Fibroblast of lung (primary cell): ENCODE results near the gene FRMD6.

Experiments used
- CTCF ChIP-seq, 2 donors: IDR thresholded peaks in 1 of 2; conservative IDR thresholded peaks in 1 of 2; 1 replicate in 1 of 2; 2 replicates in 1 of 2; pipeline ENCODE4 v1.5.1; 2011 to 2012; ENCODE audit warnings: low read length in 2 of 2, control low read depth in 1 of 2, inconsistent platforms in 1 of 2, low read depth in 1 of 2, mild to moderate bottlenecking in 1 of 2
- EZH2 ChIP-seq: IDR thresholded peaks from 2 replicates; pipeline ENCODE4 v1.5.1; 2012; ENCODE audit warnings: low read length, control low read depth, mild to moderate bottlenecking; ENCODE audit errors: missing control alignments

DNA sequence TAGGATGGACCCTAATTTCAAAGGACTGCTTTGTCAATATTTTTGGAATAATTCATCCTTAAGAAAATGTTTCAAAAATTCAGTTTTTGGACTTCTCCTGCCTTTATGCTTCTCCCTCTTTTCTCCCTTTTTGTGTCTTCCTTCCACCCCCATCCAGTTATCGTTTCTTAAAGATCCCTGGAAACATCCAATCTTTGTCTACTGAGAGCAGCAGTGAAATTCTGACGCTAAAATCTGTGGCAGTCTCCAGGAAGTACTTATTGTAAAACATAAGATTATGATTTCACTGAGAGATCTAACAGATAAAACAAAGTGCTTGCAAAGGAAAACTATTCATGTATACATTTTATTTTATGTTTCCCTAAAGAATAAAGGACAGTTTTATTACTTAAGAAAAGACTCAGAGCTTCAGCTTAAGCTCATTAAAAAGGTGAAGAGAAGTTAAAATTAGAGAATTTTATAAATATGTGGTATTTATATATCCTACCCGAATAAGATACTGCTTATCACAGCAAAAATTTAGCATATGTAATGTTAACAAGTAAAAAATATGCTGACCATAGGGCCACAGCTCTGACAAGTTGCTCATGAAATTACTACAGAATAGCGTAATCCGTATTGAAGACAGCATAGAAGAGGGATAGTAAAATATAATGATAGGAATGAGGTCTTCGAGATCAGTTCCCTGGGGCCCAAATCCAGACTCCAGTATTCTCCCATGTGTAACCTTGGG, 6.9 kb downstream of the FRMD6 start:
- TF ChIP-seq CTCF (conservative IDR thresholded peaks at IDR 0.05 in 1 of 2, IDR thresholded peaks at IDR 0.05 in 1 of 2; ENCODE audit: low read depth in 1 of 2, low read length in 2 of 2) (no peak), EZH2 (no peak)
